ENCODE data around the gene FGF6. TPM values are rescaled to one million over a fixed set of nuclear protein-coding genes. Genes with fewer than 3 reads are reported as not detected.

The FGF6 gene
- total RNA-seq, 1 donor from 2014 or later = not detected

- H3K27ac Mint-ChIP-seq (ENCODE audit: unreplicated experiment) = no peak overlapping the region
- H3K4me3 Mint-ChIP-seq (ENCODE audit: unreplicated experiment) = no peak overlapping the region
- H3K27me3 Mint-ChIP-seq (ENCODE audit: low read depth) = no peaks in the 10 kb centered on the region
- no peak for TF ChIP-seq CTCF (IDR thresholded peaks at IDR 0.05)
- H3K36me3 Mint-ChIP-seq (ENCODE audit: low read depth) = no peaks in the 10 kb centered on the region
- H3K4me1 Mint-ChIP-seq (ENCODE audit: low read depth) = peaks cover 10% of the 10 kb centered on the region
- no peak for DNase-seq (ENCODE audit: low spot score)
- H3K9me3 Mint-ChIP-seq (ENCODE audit: low read depth) = no peaks in the 10 kb centered on the region
Measured at GRCh38 chr12:4439736-4440135, 5.9 kb downstream of the FGF6 start.

- no peak for TF ChIP-seq CTCF (IDR thresholded peaks at IDR 0.05)
- Mint-ChIP-seq H3K27ac (ENCODE audit: unreplicated experiment) (no peak overlapping the region), H3K4me3 (ENCODE audit: unreplicated experiment) (no peak overlapping the region), H3K4me1 (ENCODE audit: low read depth) (peaks cover 10% of the 10 kb centered on the region), H3K36me3 (ENCODE audit: low read depth) (no peaks in the 10 kb centered on the region), H3K9me3 (ENCODE audit: low read depth) (no peaks in the 10 kb centered on the region), H3K27me3 (ENCODE audit: low read depth) (no peaks in the 10 kb centered on the region)
- no peak for DNase-seq (ENCODE audit: low spot score)
Measured at GRCh38 chr12:4438834-4439596, 6.6 kb downstream of the FGF6 start.

- Mint-ChIP-seq H3K4me1 (ENCODE audit: low read depth) (peaks cover 3% of the 10 kb centered on the region), H3K27me3 (ENCODE audit: low read depth) (peaks cover 2% of the 10 kb centered on the region), H3K4me3 (ENCODE audit: unreplicated experiment) (no peak overlapping the region), H3K9me3 (ENCODE audit: low read depth) (no peaks in the 10 kb centered on the region), H3K36me3 (ENCODE audit: low read depth) (no peaks in the 10 kb centered on the region), H3K27ac (ENCODE audit: unreplicated experiment) (no peak overlapping the region)
- no peak for DNase-seq (ENCODE audit: low spot score)
- no peak for TF ChIP-seq CTCF (IDR thresholded peaks at IDR 0.05)
Measured at GRCh38 chr12:4435537-4435936, 10.1 kb downstream of the FGF6 start.

- Mint-ChIP-seq H3K4me1 (ENCODE audit: low read depth) (peaks cover 3% of the 10 kb centered on the region), H3K36me3 (ENCODE audit: low read depth) (no peaks in the 10 kb centered on the region), H3K27me3 (ENCODE audit: low read depth) (peaks cover 2% of the 10 kb centered on the region), H3K27ac (ENCODE audit: unreplicated experiment) (no peak overlapping the region), H3K9me3 (ENCODE audit: low read depth) (no peaks in the 10 kb centered on the region), H3K4me3 (ENCODE audit: unreplicated experiment) (no peak overlapping the region)
- DNase-seq (ENCODE audit: low spot score) = no peak
- TF ChIP-seq CTCF (IDR thresholded peaks at IDR 0.05) = no peak
Measured at GRCh38 chr12:4434706-4435425, 10.7 kb downstream of the FGF6 start.

GRCh38 chr12:4434301-4434700, 11.3 kb downstream of the FGF6 start:
- Mint-ChIP-seq H3K4me3 (ENCODE audit: unreplicated experiment) (no peak overlapping the region), H3K27ac (ENCODE audit: unreplicated experiment) (no peak overlapping the region), H3K27me3 (ENCODE audit: low read depth) (peaks cover 4% of the 10 kb centered on the region), H3K36me3 (ENCODE audit: low read depth) (no peaks in the 10 kb centered on the region), H3K9me3 (ENCODE audit: low read depth) (no peaks in the 10 kb centered on the region), H3K4me1 (ENCODE audit: low read depth) (peaks cover 3% of the 10 kb centered on the region)
- DNase-seq (ENCODE audit: low spot score) = no peak
- no peak for TF ChIP-seq CTCF (IDR thresholded peaks at IDR 0.05)

Data from chondrocyte (in vitro differentiated cells).